NT2/D1 (cell line): ENCODE measurements around the gene SLIT3.

Experiments
- SUZ12 ChIP-seq: IDR thresholded peaks from 2 replicates; pipeline ENCODE4 v1.6.1; 2011; ENCODE audit not compliant: insufficient read length, insufficient read depth; ENCODE audit errors: extremely low read depth
- YY1 ChIP-seq: IDR thresholded peaks from 2 replicates; pipeline ENCODE4 v1.6.1; 2011; ENCODE audit not compliant: insufficient read length, insufficient read depth
- ZNF274 ChIP-seq: IDR thresholded peaks from 2 replicates; pipeline ENCODE4 v1.6.1; 2011; ENCODE audit warnings: mild to moderate bottlenecking, low read depth, low read length

DNA sequence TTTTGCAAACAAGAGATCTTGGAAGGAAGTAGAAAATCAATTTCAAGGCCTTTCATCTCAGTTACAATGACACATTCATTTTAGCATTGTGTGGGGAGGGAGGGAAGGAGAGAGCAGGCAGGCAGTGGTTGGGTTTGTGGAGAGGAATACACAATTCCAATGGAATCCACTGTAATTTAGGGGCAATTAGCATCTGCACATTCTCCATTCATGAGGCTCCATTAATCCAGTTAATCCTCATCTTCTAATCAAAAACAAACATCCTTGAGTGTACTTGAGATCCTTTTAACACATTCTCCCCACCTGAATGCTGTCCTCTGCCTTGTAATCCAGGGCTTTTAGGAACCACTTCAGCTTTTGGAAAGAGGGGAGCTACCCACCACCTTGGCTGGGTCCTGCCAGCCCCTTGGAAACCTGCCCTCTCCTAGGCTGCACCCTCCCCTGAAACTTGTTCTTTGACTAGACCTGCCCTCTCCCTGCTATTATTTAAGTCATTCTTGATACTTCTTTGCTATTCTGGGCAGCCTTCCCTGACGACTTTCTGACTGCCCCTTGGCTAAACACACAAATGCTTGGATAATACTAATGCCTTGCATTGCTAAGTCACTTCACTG, 271.2 kb downstream of the SLIT3 start:
- TF ChIP-seq ZNF274 (no peak), YY1 (no peak), SUZ12 (no peak)
